Stimulated activated CD8-positive, alpha-beta memory T cell treated with anti-CD3 and anti-CD28 coated beads, Interleukin-12 subunit alpha, Interleukin-12 subunit beta, amount 100 ng/mL, for 1 hour (primary cell): ENCODE results near the gene FIGNL1.

Experiments used
- DNase-seq: peaks from one replicate; pipeline ENCODE4 v3.0.0-alpha.2; 2020; ENCODE audit warnings: low read depth

FIGNL1 gene

GRCh38 chr7:50449881-50450589, at the start of gene FIGNL1:
Gene FIGNL1, minus strand, starts transcription at chr7:50450350. Its CDS starts 3,063 bp downstream, at chr7:50447287.
- DNase-seq, result peak; percentile 60

GRCh38 chr7:50499092-50499491, 48.9 kb upstream of the FIGNL1 start:
- DNase-seq, result no peak

GRCh38 chr7:50497968-50498367, 47.8 kb upstream of the FIGNL1 start:
- DNase-seq, result no peak

- DNase-seq, result no peak
These were observed 47.0 kb upstream of the FIGNL1 start for GRCh38 chr7:50497068-50497642.

GRCh38 chr7:50496569-50496968, 46.4 kb upstream of the FIGNL1 start:
- no peak for DNase-seq

- DNase-seq, result no peak
These were observed 45.6 kb upstream of the FIGNL1 start for GRCh38 chr7:50495746-50496145.

- DNase-seq, result no peak
These were observed 42.8 kb upstream of the FIGNL1 start for GRCh38 chr7:50492770-50493519.

GRCh38 chr7:50491943-50492342, 41.8 kb upstream of the FIGNL1 start:
- no peak for DNase-seq

- no peak for DNase-seq
These were observed 41.1 kb upstream of the FIGNL1 start for GRCh38 chr7:50491209-50491608.

GRCh38 chr7:50488379-50488778, 38.2 kb upstream of the FIGNL1 start:
- no peak for DNase-seq

GRCh38 chr7:50486512-50486911, 36.4 kb upstream of the FIGNL1 start:
- no peak for DNase-seq

GRCh38 chr7:50481867-50482266, 31.7 kb upstream of the FIGNL1 start:
- DNase-seq, result no peak

GRCh38 chr7:50480797-50481196, 30.6 kb upstream of the FIGNL1 start:
- no peak for DNase-seq

GRCh38 chr7:50479743-50480517, 29.8 kb upstream of the FIGNL1 start:
- DNase-seq, result no peak

GRCh38 chr7:50477640-50478039, 27.5 kb upstream of the FIGNL1 start:
- DNase-seq, result no peak

GRCh38 chr7:50476953-50477625, 26.9 kb upstream of the FIGNL1 start:
- no peak for DNase-seq

- no peak for DNase-seq
These were observed 25.2 kb upstream of the FIGNL1 start for GRCh38 chr7:50475340-50475739.

GRCh38 chr7:50474382-50475160, 24.4 kb upstream of the FIGNL1 start:
- no peak for DNase-seq

GRCh38 chr7:50473531-50473930, 23.4 kb upstream of the FIGNL1 start:
- no peak for DNase-seq

- DNase-seq, result no peak
These were observed 22.3 kb upstream of the FIGNL1 start for GRCh38 chr7:50472427-50472826.

GRCh38 chr7:50471970-50472369, 21.8 kb upstream of the FIGNL1 start:
- no peak for DNase-seq
